ENCODE measurements around the gene CCL24.
A peak's percentile ranks its signal among the peaks of the same experiment; 100 is the strongest.
"Not testable (repeated sequence)": the region's sequence is repeated elsewhere in the genome, so short reads cannot be mapped to it uniquely, and the experiment has no call there.

Gene CCL24

GRCh38 chr7:75779516-75779915 is 34.1 kb downstream of the CCL24 start:
- DNase-seq = not testable (repeated sequence)

GRCh38 chr7:75779035-75779434 is 34.6 kb downstream of the CCL24 start:
- DNase-seq = not testable (repeated sequence)

DNA sequence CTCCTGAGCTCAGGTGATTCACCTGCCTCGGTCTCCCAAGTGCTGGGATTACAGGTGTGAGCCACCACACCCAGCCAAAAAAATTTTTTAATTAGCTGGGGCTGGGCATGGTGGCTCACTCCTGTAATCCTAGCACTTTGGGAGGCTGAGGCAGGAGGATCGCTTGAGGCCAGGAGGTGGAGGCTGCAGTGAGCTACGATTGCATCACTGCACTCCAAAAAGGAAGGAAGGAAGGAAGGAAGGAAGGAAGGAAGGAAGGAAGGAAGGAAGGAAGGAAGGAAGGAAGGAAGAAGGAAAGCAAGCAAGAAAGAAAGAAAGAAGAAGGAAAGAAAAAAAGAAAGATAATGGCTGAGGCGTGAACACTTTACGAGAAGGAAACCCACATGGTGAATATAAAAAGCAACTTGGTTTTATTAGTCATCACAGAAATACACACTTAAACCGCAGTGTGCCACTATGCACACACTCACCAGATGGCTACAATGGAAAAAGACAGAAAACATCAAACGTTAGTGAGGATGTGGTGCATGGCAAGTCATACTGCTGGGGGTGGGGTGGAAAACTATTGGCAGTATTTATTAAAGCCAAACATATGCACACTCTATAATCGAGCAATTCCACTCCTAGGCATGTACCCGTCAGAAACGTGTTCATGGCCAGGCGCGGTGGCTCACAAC is 37.2 kb downstream of the CCL24 start:
- peak; percentile 53 for DNase-seq

DNA sequence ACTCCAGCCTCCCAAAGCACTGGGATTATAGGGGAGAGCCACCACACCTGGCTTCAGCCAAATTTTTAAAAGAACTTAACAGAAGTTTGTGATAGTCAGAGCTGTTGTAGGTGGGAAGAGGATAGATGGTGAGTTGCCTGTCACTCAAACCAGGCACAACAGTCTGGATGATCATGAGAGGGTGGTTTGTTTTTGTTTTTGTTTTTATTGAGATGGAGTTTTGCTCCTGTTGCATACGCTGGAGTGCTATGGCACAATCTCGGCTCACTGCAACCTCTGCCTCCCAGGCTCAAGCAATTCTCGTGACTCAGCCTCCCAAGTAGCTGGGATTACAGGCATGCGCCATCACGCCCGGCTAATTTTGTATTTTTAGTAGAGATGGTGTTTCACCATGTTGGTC is 39.6 kb downstream of the CCL24 start:
- not testable (repeated sequence) for DNase-seq

GRCh38 chr7:75772081-75773077 is 41.2 kb downstream of the CCL24 start, which contains the start of gene CCL26:
CCL26 (minus strand) TSS chr7:75772211; CDS start chr7:75772176, 35 bp downstream.
- DNase-seq = no peak

DNA sequence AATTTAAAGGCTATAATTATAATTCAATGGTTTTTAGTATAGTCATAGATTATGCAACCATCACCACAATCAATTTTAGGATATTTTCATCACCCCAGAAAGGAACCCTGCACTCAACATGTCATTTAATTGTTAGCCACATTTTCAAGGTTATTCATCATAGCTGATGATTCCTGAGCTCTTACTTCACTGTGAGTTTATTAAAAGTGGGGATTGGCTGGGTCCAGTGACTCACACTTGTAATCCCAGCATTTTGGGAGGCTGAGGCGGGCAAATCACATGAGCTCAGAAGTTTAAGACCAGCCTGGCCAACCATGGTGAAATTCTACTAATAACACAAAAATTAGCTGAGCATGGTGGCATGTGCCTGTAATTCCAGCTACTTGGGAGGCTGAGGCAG is 42.4 kb downstream of the CCL24 start:
- no peak for DNase-seq

- no peak for DNase-seq
These were observed 51.2 kb downstream of the CCL24 start for GRCh38 chr7:75762350-75762917.

DNA sequence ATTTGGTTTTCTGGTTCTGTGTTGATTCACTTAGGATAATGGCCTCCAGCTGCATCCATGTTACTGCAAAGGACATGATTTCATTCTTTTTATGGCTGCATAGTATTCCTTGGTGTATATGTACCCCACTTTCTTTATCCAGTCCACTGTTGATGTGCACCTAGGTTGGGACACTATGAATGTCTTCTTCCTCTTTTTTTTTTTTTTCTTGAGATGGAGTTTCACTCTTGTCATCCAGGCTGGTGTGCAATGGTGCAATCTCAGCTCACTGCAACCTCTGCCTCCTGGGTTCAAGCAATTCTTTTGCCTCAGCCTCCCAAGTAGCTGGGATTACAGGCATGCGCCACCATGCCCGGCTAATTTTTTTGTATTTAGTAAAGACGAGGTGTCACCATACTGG is 51.8 kb downstream of the CCL24 start:
- DNase-seq = not testable (repeated sequence)

All from CD4-positive, alpha-beta T cell treated with Interleukin-17A for 4 hours (primary cell).